GM12865 (cell line): ENCODE results near the gene GNAS.

Source experiments
- DNase-seq: peaks from one replicate; pipeline ENCODE4 v3.0.0; 2010; ENCODE audit warnings: low read depth
- H3K4me3 ChIP-seq: 2 replicates; pipeline ENCODE4 v1.5.1; 2011; ENCODE audit warnings: mild to moderate bottlenecking, low read depth, low read length, control low read depth
- TF ChIP-seq, protein P1 (sequence below): IDR thresholded peaks from 2 replicates; pipeline ENCODE4 v1.5.1; 2011; ENCODE audit warnings: low read length, control low read depth, low read depth, inconsistent platforms; ENCODE audit not compliant: insufficient read depth; ENCODE audit errors: missing control alignments

GNAS gene

DNA sequence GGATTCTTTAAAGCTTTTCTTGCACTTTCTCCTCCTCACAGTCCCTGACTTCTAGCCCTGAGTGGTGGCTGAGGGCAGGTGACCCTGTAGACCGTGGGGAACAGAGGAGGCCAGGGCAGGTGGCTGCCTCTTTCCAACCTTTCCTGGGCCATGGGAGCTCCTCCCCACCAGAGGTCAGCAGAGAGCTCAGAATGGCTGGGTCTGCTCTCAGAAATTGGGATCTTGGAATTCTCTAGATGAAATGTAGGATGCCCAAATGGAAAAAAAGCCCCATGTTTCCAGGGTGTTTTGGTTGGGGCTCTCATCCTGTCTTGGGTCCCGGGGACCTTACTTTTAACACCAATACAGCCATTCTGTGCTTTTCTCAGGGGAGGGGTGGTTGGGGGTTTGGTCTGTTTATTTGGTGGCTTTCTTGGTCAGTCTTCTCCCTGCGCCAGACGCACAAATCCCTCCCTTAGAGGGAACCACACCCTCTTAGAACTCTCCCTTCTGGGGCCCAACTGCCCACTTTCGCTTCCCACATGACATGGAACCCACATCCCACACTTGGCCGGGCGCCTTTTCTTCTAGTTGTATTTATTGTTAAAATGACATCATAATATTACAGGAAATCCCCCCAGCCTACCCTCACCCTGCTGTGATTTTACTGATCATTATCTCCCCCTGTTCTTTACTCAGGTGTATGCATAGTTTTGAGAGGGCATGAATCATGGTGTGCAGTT, 17.9 kb downstream of the GNAS start:
- H3K4me3 ChIP-seq: no peak overlapping the region
- TF ChIP-seq, protein P1, sequence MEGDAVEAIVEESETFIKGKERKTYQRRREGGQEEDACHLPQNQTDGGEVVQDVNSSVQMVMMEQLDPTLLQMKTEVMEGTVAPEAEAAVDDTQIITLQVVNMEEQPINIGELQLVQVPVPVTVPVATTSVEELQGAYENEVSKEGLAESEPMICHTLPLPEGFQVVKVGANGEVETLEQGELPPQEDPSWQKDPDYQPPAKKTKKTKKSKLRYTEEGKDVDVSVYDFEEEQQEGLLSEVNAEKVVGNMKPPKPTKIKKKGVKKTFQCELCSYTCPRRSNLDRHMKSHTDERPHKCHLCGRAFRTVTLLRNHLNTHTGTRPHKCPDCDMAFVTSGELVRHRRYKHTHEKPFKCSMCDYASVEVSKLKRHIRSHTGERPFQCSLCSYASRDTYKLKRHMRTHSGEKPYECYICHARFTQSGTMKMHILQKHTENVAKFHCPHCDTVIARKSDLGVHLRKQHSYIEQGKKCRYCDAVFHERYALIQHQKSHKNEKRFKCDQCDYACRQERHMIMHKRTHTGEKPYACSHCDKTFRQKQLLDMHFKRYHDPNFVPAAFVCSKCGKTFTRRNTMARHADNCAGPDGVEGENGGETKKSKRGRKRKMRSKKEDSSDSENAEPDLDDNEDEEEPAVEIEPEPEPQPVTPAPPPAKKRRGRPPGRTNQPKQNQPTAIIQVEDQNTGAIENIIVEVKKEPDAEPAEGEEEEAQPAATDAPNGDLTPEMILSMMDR: peak; percentile 82
- DNase-seq: peak; percentile 49

DNA sequence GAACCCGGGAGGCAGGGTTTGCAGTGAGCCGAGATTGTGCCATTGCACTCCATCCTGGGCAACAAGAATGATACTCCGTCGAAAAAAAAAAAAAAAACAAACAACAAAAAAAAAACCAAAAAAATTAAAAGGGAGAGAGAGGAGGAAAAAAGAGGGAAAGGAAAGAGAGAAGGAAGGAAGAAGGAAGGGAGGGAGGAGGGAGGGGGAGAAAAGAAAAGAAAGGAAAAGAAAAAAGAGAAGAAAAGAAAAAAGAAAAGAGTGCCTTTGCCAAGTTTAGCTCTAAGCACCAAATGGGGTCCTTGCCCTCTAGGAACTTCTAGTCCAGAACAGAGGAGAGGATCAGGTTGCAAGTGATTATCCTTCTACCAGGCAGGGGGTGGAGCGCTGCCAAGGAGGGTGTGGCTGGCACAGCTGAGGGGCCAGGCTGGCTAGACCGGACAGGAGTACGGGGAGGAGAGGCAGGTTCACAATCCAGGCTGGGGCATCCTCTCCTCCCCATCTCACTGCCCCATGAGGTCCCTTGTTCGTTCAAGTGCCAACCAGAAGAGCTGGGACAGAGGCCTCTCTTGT, 19.1 kb downstream of the GNAS start:
- no peak for DNase-seq
- TF ChIP-seq, protein P1: no peak
- no peak overlapping the region for H3K4me3 ChIP-seq

DNA sequence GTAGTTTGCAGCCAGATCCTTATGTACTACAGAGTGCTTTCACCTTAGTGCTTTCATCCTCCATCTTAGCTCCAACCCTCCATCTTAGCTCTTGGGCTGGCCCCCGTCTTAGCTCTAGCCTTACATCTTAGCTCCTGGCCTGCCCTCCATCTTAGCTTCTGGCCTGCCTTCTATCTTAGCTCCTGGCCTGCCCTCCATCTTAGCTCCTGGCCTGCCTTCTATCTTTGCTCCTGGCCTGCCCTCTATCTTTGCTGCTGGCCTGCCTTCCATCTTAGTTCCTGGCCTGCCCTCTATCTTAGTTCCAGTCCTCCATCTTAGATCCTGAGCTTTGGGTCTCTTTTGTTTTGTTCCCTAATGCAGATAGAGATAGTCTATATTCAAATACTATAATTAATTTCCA, 22.0 kb downstream of the GNAS start:
- DNase-seq: no peak
- TF ChIP-seq, protein P1: no peak
- no peak overlapping the region for H3K4me3 ChIP-seq

DNA sequence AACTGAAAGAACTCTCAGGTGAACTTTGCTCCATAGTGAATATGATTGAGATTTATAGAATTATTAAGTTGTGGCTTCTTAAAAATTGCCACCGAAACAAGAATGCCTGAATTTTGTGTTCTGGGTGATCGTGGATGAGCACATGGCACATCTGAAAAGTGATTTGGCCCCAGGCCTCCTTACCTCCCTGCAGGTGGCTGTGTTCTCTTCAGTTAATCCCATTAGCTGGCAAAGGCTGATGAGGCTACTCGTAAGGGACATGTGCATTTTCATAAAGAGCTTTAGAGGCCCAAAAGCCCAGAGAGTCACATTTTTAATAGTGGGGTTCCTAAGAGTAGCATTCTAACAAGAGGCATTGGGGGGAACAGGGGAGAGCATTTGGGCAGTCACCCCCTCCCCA, 22.6 kb downstream of the GNAS start:
- DNase-seq: no peak
- TF ChIP-seq, protein P1: no peak
- H3K4me3 ChIP-seq: no peak overlapping the region

DNA sequence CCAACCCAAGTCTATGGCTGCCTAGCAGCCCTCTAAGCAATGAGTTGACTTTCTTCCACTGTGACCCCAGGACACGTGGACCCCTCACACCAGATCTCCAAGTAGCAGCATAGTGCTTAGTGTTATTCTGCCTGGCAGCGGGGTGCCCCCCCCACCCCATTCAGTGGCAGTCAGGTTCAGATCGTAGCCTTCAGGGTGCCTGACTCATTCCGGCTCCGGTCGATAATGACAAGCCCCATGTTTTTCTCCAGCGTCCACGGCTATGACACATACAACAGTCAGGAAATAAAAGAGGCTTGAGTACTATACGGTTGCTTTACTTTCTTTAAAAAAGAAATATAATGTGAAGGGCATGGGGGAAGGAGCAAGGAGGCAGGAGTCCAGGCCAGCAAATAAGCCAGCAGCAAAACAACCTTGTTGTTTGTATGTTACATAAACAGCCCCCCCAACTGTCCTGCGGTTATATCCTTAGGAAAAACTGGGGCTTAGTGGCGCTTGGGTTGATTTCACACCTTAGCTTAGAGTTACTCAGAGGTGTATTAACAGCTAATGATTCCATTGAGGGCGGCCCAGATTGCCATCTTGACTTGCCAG, 23.1 kb downstream of the GNAS start:
- DNase-seq: no peak
- TF ChIP-seq, protein P1: no peak

DNA sequence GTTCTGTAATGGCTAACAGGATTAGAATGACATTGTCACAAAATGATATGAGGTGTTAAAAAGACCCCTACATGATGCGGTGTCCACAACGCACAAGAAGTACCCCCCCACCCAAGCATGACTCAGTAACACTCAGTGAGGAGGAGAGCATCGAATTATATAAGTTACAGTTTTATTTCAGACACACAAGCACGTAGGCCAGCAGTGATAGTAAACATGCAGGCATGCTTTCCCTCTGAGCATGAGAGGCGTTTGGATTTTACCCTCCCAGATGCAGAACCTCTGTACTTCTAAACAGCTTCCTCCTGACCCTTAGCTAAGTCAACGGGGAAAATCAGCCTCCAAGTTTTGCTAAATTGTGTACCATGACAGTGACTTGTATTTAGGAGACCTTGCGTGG, 23.9 kb downstream of the GNAS start:
- TF ChIP-seq, protein P1: no peak
- no peak for DNase-seq

More for the DNA sequence above, 23.1 kb downstream of the GNAS start:
- no peak overlapping the region for H3K4me3 ChIP-seq

More for the DNA sequence above, 23.9 kb downstream of the GNAS start:
- no peak overlapping the region for H3K4me3 ChIP-seq
